GM12878 (cell line): ENCODE data around the gene IFITM2. TPM values are rescaled to one million over a fixed set of nuclear protein-coding genes. Genes with fewer than 3 reads are reported as not detected.

Source experiments
- ATAC-seq: fragments of 200-7000 bp; cut with Tn5 transposase; 3 replicates; pipeline ENCODE4 v1.9.1; 2020; ENCODE audit warnings: mild to moderate bottlenecking, moderate library complexity
- BruUV-seq: library from RNA; stranded (reverse); fragments of 400-500 nt; replicated peaks from 2 replicates; lab custom pipeline; 2021; lab: Mats Ljungman, UMichigan
- CTCF ChIA-PET: fragments of 300-600 bp; sonication (Branson Sonifier 250); formaldehyde crosslinking; extraction: SDS; loops from one replicate; lab custom pipeline; 2021; ENCODE audit warnings: inconsistent platforms; lab: Yijun Ruan, JAX
- POLR2A ChIA-PET: fragments of 350-600 bp; formaldehyde crosslinking; extraction: SDS; loops from one replicate; lab custom pipeline; 2021; ENCODE audit warnings: inconsistent platforms; lab: Charles Lee
- RAD21 ChIA-PET: fragments of 300-600 bp; sonication (Branson Sonifier 250); formaldehyde crosslinking; loops from one replicate; lab custom pipeline; 2023; ENCODE audit warnings: antibody characterized with exemption; ENCODE audit not compliant: unreplicated experiment; lab: Charles Lee
- SMC1A ChIA-PET: fragments of 300-600 bp; sonication (Branson Sonifier 250); formaldehyde crosslinking; loops from one replicate; lab custom pipeline; 2023; ENCODE audit not compliant: unreplicated experiment, uncharacterized antibody; lab: Charles Lee
- DNase-seq: peaks from one replicate; pipeline ENCODE4 v3.0.0-alpha.2; 2011; ENCODE audit warnings: low read depth, low spot score
- FAIRE-seq: peaks from 3 replicates; lab custom pipeline; 2011; peaks lifted over from hg19 to GRCh38; lab: Jason Lieb, UNC
- H2AFZ ChIP-seq: 2 replicates; pipeline ENCODE4 v1.6.0; 2011; ENCODE audit warnings: low read depth, low read length, control low read depth; ENCODE audit not compliant: control insufficient read depth
- H3K27ac ChIP-seq: 2 replicates; pipeline ENCODE4 v1.5.1; 2011; ENCODE audit warnings: control low read depth; ENCODE audit not compliant: control insufficient read depth, insufficient read depth
- H3K27me3 ChIP-seq, 2 experiments: replicated peaks in 1 of 2; 2 replicates each; pipeline versions ENCODE4 v1.6.0 to v1.6.1; 2011; ENCODE audit warnings: low read length in 1 of 2; ENCODE audit not compliant: control insufficient read depth in 2 of 2, insufficient read depth in 2 of 2
- H3K36me3 ChIP-seq, 2 experiments: 2 replicates each; pipeline ENCODE4 v1.5.1; 2011; ENCODE audit warnings: low read length in 1 of 2; ENCODE audit not compliant: control insufficient read depth in 2 of 2, insufficient read depth in 2 of 2
- H3K4me1 ChIP-seq: 2 replicates; pipeline ENCODE4 v1.6.1; 2011; ENCODE audit warnings: mild to moderate bottlenecking, low read length, moderate library complexity, mixed read lengths; ENCODE audit not compliant: control insufficient read depth, insufficient read depth
- H3K4me2 ChIP-seq: 2 replicates; pipeline ENCODE4 v1.6.0; 2011; ENCODE audit warnings: control low read depth; ENCODE audit not compliant: control insufficient read depth, insufficient read depth
- H3K4me3 ChIP-seq: fragments of 200-600 bp; sonication (generic); 2 replicates; pipeline ENCODE4 v1.5.1; 2016
- H3K79me2 ChIP-seq: 2 replicates; pipeline ENCODE4 v1.6.0; 2011; ENCODE audit warnings: low read length; ENCODE audit not compliant: control insufficient read depth, insufficient read depth
- H3K9ac ChIP-seq: 2 replicates; pipeline ENCODE4 v1.8.0; 2011; ENCODE audit warnings: low read length, control low read depth, mixed read lengths; ENCODE audit not compliant: control insufficient read depth, insufficient read depth
- H3K9me3 ChIP-seq: replicated peaks from 3 replicates; pipeline ENCODE4 v1.5.1; 2011; ENCODE audit warnings: mild to moderate bottlenecking, low read length; ENCODE audit not compliant: control insufficient read depth, insufficient read depth
- H4K20me1 ChIP-seq: 2 replicates; pipeline ENCODE4 v1.6.0; 2011; ENCODE audit not compliant: control insufficient read depth, insufficient read depth
- BHLHE40 ChIP-seq, 2 experiments: fragments of 450-650 bp in 1 of 2; IDR thresholded peaks; 2 replicates each; pipeline ENCODE4 v1.6.1; 2011 to 2017; ENCODE audit warnings: low read depth in 2 of 2, borderline replicate concordance in 1 of 2, improper control_type of control experiment in 1 of 2, low read length in 1 of 2, mild to moderate bottlenecking in 1 of 2
- KLF5 ChIP-seq: fragments of 450-650 bp; IDR thresholded peaks from 2 replicates; pipeline ENCODE4 v1.6.1; 2014; ENCODE audit warnings: mild to moderate bottlenecking; ENCODE audit not compliant: partially characterized antibody
- LARP7 ChIP-seq: fragments of 450-650 bp; IDR thresholded peaks from 2 replicates; pipeline ENCODE4 v1.6.1; 2017; ENCODE audit warnings: mild to moderate bottlenecking
- MYC ChIP-seq: IDR thresholded peaks from 2 replicates; pipeline ENCODE4 v1.6.1; 2011; ENCODE audit warnings: mild to moderate bottlenecking, low read length, moderate library complexity, inconsistent platforms; ENCODE audit not compliant: insufficient read depth, insufficient replicate concordance, insufficient read length, severe bottlenecking
- NFIC ChIP-seq: IDR thresholded peaks from 2 replicates; pipeline ENCODE4 v1.6.1; 2012; ENCODE audit warnings: low read depth, mild to moderate bottlenecking, inconsistent platforms, low read length, moderate library complexity
- NFYB ChIP-seq: IDR thresholded peaks from 2 replicates; pipeline ENCODE4 v1.6.1; 2011; ENCODE audit warnings: low read depth, mild to moderate bottlenecking, low read length, improper control_type of control experiment, moderate library complexity; ENCODE audit not compliant: insufficient read depth
- NR2C2 ChIP-seq: IDR thresholded peaks from 2 replicates; pipeline ENCODE4 v1.6.1; 2011; ENCODE audit warnings: borderline replicate concordance, low read depth; ENCODE audit not compliant: control insufficient read depth, insufficient read length
- TCF7 ChIP-seq: IDR thresholded peaks from 2 replicates; pipeline ENCODE4 v1.6.1; 2014; ENCODE audit warnings: antibody characterized with exemption, borderline replicate concordance
- ZBTB4 ChIP-seq: fragments of 450-650 bp; formaldehyde crosslinking; IDR thresholded peaks from 2 replicates; pipeline ENCODE4 v1.4.0; 2022; ENCODE audit warnings: mild to moderate bottlenecking, moderate library complexity
- WGBS: methylation state at CpG from one replicate; pipeline ENCODE4 v1.1.6; 2016; ENCODE audit warnings: low lambda C conversion rate; ENCODE audit not compliant: insufficient replicate concordance, insufficient coverage; ENCODE audit errors: missing lambda C conversion rate; 5-methylcytosine and 5-hydroxymethylcytosine counted together
- in situ Hi-C: fragments of 300-500 bp; cut with MboI; formaldehyde crosslinking; loops from 9 replicates; pipeline ENCODE4 v1.14.3; 2018; ENCODE audit warnings: mixed read lengths
- intact Hi-C: fragments of 100-400 bp; cut with micrococcal nuclease; formaldehyde crosslinking; loops from one replicate; pipeline ENCODE4 v1.14.2; 2022; ENCODE audit not compliant: unreplicated experiment
- polyA plus RNA-seq, 11 experiments: library from polyadenylated mRNA; depleted of rRNA in 4 of 11; unstranded in 6 of 11; stranded (reverse) in 5 of 11; fragments of >200 nt; fragmentation: Nextera tagmentation in 4 of 11; fragmentation: Illumina TruSeq in 1 of 11; extraction: Ambion mirVana in 4 of 11; extraction: Trizol in 1 of 11; gene quantifications; 1 replicate in 1 of 11; 2 replicates in 10 of 11; pipeline versions ENCODE4 v1.2.1 to v1.2.3, GENCODE V29; 2011 to 2016; ENCODE audit warnings: inconsistent platforms in 2 of 11, missing spikeins in 2 of 11, low read depth in 1 of 11
- total RNA-seq, 4 experiments: library from RNA; depleted of rRNA in 3 of 4; stranded (reverse); fragments of >200 nt in 3 of 4; fragmentation: Illumina TruSeq in 1 of 4; extraction: Trizol in 1 of 4; gene quantifications; 2 replicates each; pipeline versions ENCODE4 v1.2.1 to v1.2.3, GENCODE V29; 2013 to 2021
- TF ChIP-seq, protein P1 (sequence below): IDR thresholded peaks from 2 replicates; pipeline ENCODE4 v1.6.1; 2012; ENCODE audit warnings: mild to moderate bottlenecking, low read depth, low read length
- TF ChIP-seq, protein P2 (sequence below): fragments of 450-650 bp; formaldehyde crosslinking; IDR thresholded peaks from 2 replicates; pipeline ENCODE4 v1.4.0; 2020; ENCODE audit warnings: mild to moderate bottlenecking, moderate library complexity

The IFITM2 gene
- total and polyA plus RNA-seq, 10 of the 15 experiments (the other 5 are each of a cell fraction or from before 2014, with no cell fraction given) = 116 to 3,672 (median 724) TPM

GRCh38 chr11:279966-280705 lies 27.5 kb upstream of the IFITM2 start:
- in situ Hi-C loops = no loop called here
- TF ChIP-seq LARP7 (no peak), NFIC (no peak), MYC (no peak), NR2C2 (no peak), NFYB (no peak), TCF7 (no peak), ZBTB4 (CRISPR knock-in tag) (no peak), KLF5 (no peak), BHLHE40 (IDR thresholded peaks at IDR 0.05; ENCODE audit: borderline replicate concordance in 1 of 2, low read depth in 2 of 2, low read length in 1 of 2) (peak; percentile 43 to 83; a peak in 2 of 4 replicates)
- TF ChIP-seq, protein P1, sequence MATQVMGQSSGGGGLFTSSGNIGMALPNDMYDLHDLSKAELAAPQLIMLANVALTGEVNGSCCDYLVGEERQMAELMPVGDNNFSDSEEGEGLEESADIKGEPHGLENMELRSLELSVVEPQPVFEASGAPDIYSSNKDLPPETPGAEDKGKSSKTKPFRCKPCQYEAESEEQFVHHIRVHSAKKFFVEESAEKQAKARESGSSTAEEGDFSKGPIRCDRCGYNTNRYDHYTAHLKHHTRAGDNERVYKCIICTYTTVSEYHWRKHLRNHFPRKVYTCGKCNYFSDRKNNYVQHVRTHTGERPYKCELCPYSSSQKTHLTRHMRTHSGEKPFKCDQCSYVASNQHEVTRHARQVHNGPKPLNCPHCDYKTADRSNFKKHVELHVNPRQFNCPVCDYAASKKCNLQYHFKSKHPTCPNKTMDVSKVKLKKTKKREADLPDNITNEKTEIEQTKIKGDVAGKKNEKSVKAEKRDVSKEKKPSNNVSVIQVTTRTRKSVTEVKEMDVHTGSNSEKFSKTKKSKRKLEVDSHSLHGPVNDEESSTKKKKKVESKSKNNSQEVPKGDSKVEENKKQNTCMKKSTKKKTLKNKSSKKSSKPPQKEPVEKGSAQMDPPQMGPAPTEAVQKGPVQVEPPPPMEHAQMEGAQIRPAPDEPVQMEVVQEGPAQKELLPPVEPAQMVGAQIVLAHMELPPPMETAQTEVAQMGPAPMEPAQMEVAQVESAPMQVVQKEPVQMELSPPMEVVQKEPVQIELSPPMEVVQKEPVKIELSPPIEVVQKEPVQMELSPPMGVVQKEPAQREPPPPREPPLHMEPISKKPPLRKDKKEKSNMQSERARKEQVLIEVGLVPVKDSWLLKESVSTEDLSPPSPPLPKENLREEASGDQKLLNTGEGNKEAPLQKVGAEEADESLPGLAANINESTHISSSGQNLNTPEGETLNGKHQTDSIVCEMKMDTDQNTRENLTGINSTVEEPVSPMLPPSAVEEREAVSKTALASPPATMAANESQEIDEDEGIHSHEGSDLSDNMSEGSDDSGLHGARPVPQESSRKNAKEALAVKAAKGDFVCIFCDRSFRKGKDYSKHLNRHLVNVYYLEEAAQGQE = peak; percentile 72; the same call in 1 of the 2 replicates
- TF ChIP-seq, protein P2, sequence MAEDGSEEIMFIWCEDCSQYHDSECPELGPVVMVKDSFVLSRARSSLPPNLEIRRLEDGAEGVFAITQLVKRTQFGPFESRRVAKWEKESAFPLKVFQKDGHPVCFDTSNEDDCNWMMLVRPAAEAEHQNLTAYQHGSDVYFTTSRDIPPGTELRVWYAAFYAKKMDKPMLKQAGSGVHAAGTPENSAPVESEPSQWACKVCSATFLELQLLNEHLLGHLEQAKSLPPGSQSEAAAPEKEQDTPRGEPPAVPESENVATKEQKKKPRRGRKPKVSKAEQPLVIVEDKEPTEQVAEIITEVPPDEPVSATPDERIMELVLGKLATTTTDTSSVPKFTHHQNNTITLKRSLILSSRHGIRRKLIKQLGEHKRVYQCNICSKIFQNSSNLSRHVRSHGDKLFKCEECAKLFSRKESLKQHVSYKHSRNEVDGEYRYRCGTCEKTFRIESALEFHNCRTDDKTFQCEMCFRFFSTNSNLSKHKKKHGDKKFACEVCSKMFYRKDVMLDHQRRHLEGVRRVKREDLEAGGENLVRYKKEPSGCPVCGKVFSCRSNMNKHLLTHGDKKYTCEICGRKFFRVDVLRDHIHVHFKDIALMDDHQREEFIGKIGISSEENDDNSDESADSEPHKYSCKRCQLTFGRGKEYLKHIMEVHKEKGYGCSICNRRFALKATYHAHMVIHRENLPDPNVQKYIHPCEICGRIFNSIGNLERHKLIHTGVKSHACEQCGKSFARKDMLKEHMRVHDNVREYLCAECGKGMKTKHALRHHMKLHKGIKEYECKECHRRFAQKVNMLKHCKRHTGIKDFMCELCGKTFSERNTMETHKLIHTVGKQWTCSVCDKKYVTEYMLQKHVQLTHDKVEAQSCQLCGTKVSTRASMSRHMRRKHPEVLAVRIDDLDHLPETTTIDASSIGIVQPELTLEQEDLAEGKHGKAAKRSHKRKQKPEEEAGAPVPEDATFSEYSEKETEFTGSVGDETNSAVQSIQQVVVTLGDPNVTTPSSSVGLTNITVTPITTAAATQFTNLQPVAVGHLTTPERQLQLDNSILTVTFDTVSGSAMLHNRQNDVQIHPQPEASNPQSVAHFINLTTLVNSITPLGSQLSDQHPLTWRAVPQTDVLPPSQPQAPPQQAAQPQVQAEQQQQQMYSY = no peak

More at GRCh38 chr11:279966-280705, 27.5 kb upstream of the IFITM2 start:
- intact Hi-C loops = no loop called here
- FAIRE-seq (no peak), ATAC-seq (peak; percentile 70), DNase-seq (no peak)
- H3K4me3 ChIP-seq = no peak overlapping the region
- H3K27ac ChIP-seq = no peak overlapping the region
- WGBS = 44% methylated on average over 62 of the region's 85 CpGs
- no peaks in the 10 kb centered on the region for H4K20me1 ChIP-seq
- H3K4me2 ChIP-seq = no peak overlapping the region
- H3K9ac ChIP-seq = no peak overlapping the region
- H3K4me1 ChIP-seq = no peaks in the 10 kb centered on the region; the same call in 1 of the 2 replicates
- H3K79me2 ChIP-seq = no peaks in the 10 kb centered on the region
- ChIA-PET POLR2A (interaction anchor here (0.6 kb wide), 1 partner anchor 60 kb away, joined by 3 read pairs; no protein-coding TSS in a partner anchor), RAD21 (no interaction called here), SMC1A (no interaction called here), CTCF (no interaction called here)
- BruUV-seq = no TSS peak
- H3K9me3 ChIP-seq = no peaks in the 10 kb centered on the region; the same call in 2 of the 3 replicates
- H2AFZ ChIP-seq = no peak overlapping the region
- H3K36me3 ChIP-seq = no peaks in the 10 kb centered on the region
- H3K27me3 ChIP-seq = peaks cover 15 to 20% of the 10 kb centered on the region in 2 experiments
